OCI-LY7 (cell line): Measurements from ENCODE around the gene ATL2. TPM values are rescaled to one million over a fixed set of nuclear protein-coding genes. Genes with fewer than 3 reads are reported as not detected.

ENCODE experiments used
- BruUV-seq: library from RNA; stranded (reverse); fragments of 400-500 nt; replicated peaks from 2 replicates; lab custom pipeline; 2021; lab: Mats Ljungman, UMichigan
- CTCF ChIA-PET: fragments of 300-600 bp; sonication (Branson Sonifier 250); formaldehyde crosslinking; loops from one replicate; lab custom pipeline; 2022; ENCODE audit warnings: antibody characterized with exemption; ENCODE audit not compliant: unreplicated experiment; lab: Charles Lee
- POLR2A ChIA-PET: fragments of 300-600 bp; sonication (Branson Sonifier 250); formaldehyde crosslinking; loops from one replicate; lab custom pipeline; 2022; ENCODE audit warnings: antibody characterized with exemption; lab: Charles Lee
- DNase-seq: peaks from one replicate; pipeline ENCODE4 v3.0.0-alpha.2; 2015; ENCODE audit warnings: low spot score
- H2AFZ ChIP-seq: fragments of 200-600 bp; sonication (generic), shearing (Covaris generic); 2 replicates; pipeline ENCODE4 v1.6.1; 2014; ENCODE audit warnings: mild to moderate bottlenecking, antibody characterized with exemption, low read length, moderate library complexity
- H3K27ac ChIP-seq: fragments of 200-600 bp; sonication (generic); 2 replicates; pipeline ENCODE4 v1.5.1; 2014; ENCODE audit warnings: mixed run types, low read depth, mild to moderate bottlenecking, moderate library complexity, low read length, inconsistent platforms; ENCODE audit not compliant: poor library complexity, severe bottlenecking
- H3K36me3 ChIP-seq: fragments of 200-600 bp; sonication (generic); 2 replicates; pipeline ENCODE4 v1.6.1; 2014; ENCODE audit warnings: mild to moderate bottlenecking, antibody characterized with exemption, low read length, moderate library complexity, mixed read lengths; ENCODE audit not compliant: insufficient read depth
- H3K4me1 ChIP-seq: fragments of 200-600 bp; sonication (generic); 2 replicates; pipeline ENCODE4 v1.5.1; 2014; ENCODE audit warnings: mild to moderate bottlenecking, low read length; ENCODE audit not compliant: insufficient read depth, poor library complexity, severe bottlenecking
- H3K4me2 ChIP-seq: fragments of 200-600 bp; sonication (generic); 2 replicates; pipeline ENCODE4 v1.6.1; 2014; ENCODE audit warnings: mild to moderate bottlenecking, low read length
- H3K4me3 ChIP-seq: fragments of 200-600 bp; sonication (generic); 2 replicates; pipeline ENCODE4 v1.5.1; 2014; ENCODE audit warnings: mild to moderate bottlenecking, low read depth, low read length; ENCODE audit not compliant: poor library complexity, severe bottlenecking
- H3K79me2 ChIP-seq: fragments of 200-600 bp; sonication (generic); 2 replicates; pipeline ENCODE4 v1.6.1; 2016; ENCODE audit warnings: low read depth, mild to moderate bottlenecking, low read length, moderate library complexity, mixed read lengths; ENCODE audit not compliant: insufficient read depth
- H3K9me2 ChIP-seq: fragments of 200-600 bp; sonication (generic); 2 replicates; pipeline ENCODE4 v1.6.1; 2016; ENCODE audit warnings: mild to moderate bottlenecking, low read length, mixed read lengths; ENCODE audit not compliant: insufficient read depth
- H3K9me3 ChIP-seq: fragments of 200-600 bp; sonication (generic); 2 replicates; pipeline ENCODE4 v1.6.1; 2014; ENCODE audit warnings: mild to moderate bottlenecking, mixed run types, low read length, mixed read lengths
- H4K20me1 ChIP-seq: fragments of 200-600 bp; sonication (generic); 2 replicates; pipeline ENCODE4 v1.6.1; 2014; ENCODE audit warnings: mild to moderate bottlenecking, antibody characterized with exemption, low read length, moderate library complexity, mixed read lengths; ENCODE audit not compliant: insufficient read depth
- CTCF ChIP-seq: fragments of 200-600 bp; sonication (generic); conservative IDR thresholded peaks from 2 replicates; pipeline ENCODE4 v1.5.1; 2014; ENCODE audit warnings: mild to moderate bottlenecking, antibody characterized with exemption, low read length, moderate library complexity, mixed read lengths
- EZH2phosphoT487 ChIP-seq: fragments of 200-600 bp; sonication (generic); IDR thresholded peaks from 2 replicates; pipeline ENCODE4 v1.6.1; 2018; ENCODE audit warnings: low read depth, borderline replicate concordance, mild to moderate bottlenecking, mixed run types, antibody characterized with exemption, low read length, moderate library complexity, mixed read lengths
- intact Hi-C: fragments of 100-400 bp; cut with micrococcal nuclease; formaldehyde crosslinking; loops from one replicate; pipeline ENCODE4 v1.10.0; 2022; ENCODE audit not compliant: unreplicated experiment
- total RNA-seq, 2 experiments: library from RNA; depleted of rRNA in 1 of 2; stranded (reverse); fragments of >200 nt in 1 of 2; shearing (Covaris generic) in 1 of 2; gene quantifications; 2 replicates each; pipeline ENCODE4 v1.2.3, GENCODE V29; 2014 to 2022

ATL2 gene
- total RNA-seq, 2 experiments from 2014 or later: 135 to 142 TPM

DNA sequence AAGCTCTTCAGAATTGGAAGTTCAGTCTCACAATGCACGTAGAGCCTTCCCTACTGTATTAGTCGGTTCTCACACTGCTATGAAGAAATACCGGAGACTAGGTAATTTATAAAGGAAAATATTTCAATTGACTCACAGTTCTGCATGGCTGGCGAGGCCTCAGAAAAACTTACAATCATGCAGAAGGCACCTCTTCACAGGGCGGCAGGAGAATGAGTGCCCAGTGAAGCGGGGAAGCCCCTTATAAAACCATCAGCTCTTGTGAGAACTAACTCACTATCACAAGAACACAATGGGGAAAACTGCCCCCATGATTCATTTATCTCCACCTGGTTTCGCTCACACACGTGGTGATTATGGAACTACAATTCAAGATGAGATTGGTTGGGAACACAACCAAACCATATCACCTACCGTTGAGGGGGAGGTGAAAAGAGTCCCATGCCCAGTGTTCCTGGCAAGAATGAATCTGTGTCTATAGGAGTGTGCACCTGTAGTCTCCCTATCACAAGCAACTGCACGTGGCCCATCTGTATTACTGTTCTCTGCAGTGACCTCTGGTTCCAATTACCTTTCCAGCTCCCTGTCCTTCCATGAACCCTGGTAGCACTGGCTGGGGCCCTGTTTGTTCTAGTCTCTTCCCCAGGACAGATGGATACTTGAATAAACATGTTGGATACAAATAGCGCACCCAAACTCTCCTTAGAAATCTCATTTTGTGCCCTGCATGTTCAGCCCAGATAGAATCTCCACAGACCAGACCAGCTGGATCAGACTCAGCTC is 44.4 kb upstream of the ATL2 start:
- H3K79me2 ChIP-seq: no peaks in the 10 kb centered on the region
- BruUV-seq: no TSS peak

DNA sequence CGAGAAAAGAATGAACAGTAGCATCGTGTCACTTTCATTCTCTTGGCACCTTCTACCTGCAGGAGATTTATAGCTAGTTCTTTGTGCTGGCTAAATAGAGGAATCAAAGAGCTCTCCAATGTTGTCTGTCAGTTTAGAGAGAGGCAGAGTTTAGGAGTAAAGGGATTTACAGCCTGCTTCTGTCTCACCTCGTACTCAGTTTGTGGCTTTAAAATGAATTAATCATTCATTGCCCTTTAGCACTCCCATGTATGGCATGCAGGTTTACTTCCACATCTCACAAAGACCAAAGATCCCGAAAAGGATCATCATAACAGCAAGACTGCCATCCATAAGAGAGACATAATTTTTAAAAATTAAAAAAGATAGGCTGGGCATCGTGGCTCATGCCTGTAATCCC is 42.4 kb upstream of the ATL2 start:
- H3K79me2 ChIP-seq: no peaks in the 10 kb centered on the region
- H3K36me3 ChIP-seq: no peaks in the 10 kb centered on the region
- no TSS peak for BruUV-seq
- H3K9me3 ChIP-seq: no peaks in the 10 kb centered on the region
- peaks cover 51% of the 10 kb centered on the region for H3K4me1 ChIP-seq
- no peak overlapping the region for H3K4me3 ChIP-seq
- TF ChIP-seq CTCF (no peak), EZH2phosphoT487 (no peak)
- ChIA-PET CTCF (interaction anchor here (0.9 to 1.3 kb wide), 2 partner anchors 14 to 46 kb away, joined by 3 to 5 read pairs; no protein-coding TSS in a partner anchor), POLR2A (interaction anchor here (0.6 to 2.1 kb wide), 6 partner anchors 10 to 50 kb away, joined by 4 to 9 read pairs (median 4); partner anchors contain the start of gene ATL2)
- H2AFZ ChIP-seq: peak overlapping the region; percentile 24; the same call in 1 of the 2 replicates
- no peaks in the 10 kb centered on the region for H3K9me2 ChIP-seq
- H3K4me2 ChIP-seq: no peak overlapping the region
- H4K20me1 ChIP-seq: no peaks in the 10 kb centered on the region
- intact Hi-C loops: loop anchor here (2.0 kb wide), 1 partner anchor 43 kb away; the partner anchor contains the start of gene ATL2
- no peak overlapping the region for H3K27ac ChIP-seq
- DNase-seq: no peak

More for the DNA sequence above, 44.4 kb upstream of the ATL2 start:
- Histone ChIP-seq H3K36me3 (no peaks in the 10 kb centered on the region), H4K20me1 (no peaks in the 10 kb centered on the region), H3K9me3 (no peaks in the 10 kb centered on the region), H3K27ac (no peak overlapping the region), H3K9me2 (no peaks in the 10 kb centered on the region), H3K4me1 (peaks cover 36% of the 10 kb centered on the region), H2AFZ (no peak overlapping the region), H3K4me3 (no peak overlapping the region), H3K4me2 (no peak overlapping the region)
- no peak for TF ChIP-seq EZH2phosphoT487
- TF ChIP-seq CTCF: no peak
- no peak for DNase-seq
- ChIA-PET POLR2A (interaction anchor here (0.6 to 1.7 kb wide), 7 partner anchors 10 to 358 kb away, joined by 3 to 5 read pairs (median 3); no protein-coding TSS in a partner anchor), CTCF (no interaction called here)
- intact Hi-C loops: no loop called here
